SKM-1 treated with dmso at 0.1 percent for 144 hours (cell line): ENCODE measurements around the gene KPNB1.
"Not testable (repeated sequence)": the region's sequence is repeated elsewhere in the genome, so short reads cannot be mapped to it uniquely, and the experiment has no call there.

Experiments
- DNase-seq: peaks from one replicate; lab custom pipeline; 2025; ENCODE audit not compliant: unreplicated experiment; lab: John Stamatoyannopoulos, UW

The KPNB1 gene

DNA sequence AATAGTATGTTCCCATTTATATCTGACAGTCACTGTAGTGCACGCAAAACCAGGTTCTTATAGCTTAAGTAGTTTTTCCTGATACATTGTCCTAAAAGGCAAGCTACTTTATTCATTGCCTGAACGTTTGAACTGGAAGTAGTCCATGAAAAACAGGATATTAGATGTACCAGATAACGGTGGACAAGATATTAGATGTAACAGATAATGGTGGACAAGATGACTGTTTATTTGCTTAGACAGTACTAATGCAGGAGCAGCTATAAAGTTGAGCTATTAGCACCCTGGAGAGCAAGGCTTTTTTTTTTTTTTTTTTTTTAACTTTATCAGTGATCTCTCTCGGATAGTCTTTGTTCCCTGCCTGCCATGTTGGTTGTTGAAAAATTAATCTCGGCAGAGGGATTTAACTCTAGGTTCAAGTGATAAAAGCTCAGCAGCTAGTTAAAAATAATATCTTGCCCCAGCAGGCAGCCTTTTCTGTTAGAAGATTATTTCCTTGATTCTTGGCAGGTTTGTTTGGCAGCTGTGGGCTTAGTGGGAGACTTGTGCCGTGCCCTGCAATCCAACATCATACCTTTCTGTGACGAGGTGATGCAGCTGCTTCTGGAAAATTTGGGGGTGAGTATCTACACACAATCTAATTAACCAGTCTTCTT, 26.9 kb downstream of the KPNB1 start:
- no peak for DNase-seq

DNA sequence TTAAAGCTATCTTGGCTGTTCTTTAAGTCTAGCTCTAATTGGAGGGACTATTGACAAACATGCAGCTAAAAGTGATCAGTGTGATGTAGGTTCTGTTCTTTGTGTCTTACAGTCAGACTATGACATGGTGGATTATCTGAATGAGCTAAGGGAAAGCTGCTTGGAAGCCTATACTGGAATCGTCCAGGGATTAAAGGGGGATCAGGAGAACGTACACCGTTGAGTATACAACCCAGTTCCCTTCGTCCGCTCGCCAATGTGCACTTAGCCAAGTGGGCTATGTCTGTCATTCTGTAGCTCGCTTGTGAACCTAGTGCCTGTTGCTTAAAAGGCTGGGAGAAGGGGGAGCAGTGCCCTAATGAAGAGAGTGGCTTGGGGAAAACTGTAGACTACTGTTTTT, 28.5 kb downstream of the KPNB1 start:
- no peak for DNase-seq

DNA sequence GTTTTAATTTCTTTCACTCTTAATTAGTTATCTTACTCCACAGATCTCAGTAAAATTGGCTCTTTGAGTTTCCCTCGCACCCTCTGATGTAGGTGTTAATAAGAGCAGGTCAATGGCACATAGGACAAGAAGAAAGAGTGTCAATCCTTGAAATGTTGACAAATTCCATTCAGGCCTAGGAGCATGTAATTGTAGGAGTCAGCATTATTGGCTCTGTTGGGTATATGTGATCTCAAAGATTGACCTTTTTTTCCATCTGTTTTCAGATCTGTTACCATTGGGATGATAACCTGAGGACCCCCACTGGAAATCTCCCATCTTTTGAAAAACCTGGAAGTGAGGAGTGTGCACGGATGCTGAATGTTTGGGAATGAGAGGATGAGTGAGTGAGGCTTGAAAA, 32.4 kb downstream of the KPNB1 start:
- DNase-seq: no peak

DNA sequence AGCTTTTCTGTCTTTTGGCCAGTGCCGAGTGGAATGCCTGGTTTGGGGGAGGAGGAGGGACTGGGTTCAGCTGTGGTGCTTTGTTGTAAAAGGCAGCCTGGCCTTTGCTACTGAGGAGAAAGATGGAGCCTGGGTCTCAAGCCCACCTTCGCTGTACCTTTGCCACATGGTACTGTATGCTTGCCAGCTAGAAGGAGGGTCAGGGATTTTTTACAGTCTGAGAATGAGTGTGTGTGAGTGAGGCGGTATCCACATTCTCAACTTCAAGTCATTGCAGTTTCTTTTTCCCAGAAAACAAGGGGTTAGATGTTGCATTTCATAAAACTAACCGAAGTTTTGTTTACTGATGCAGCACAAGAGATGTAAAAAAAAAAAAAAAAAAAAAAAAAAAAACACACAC, 33.0 kb downstream of the KPNB1 start:
- DNase-seq: not testable (repeated sequence)

DNA sequence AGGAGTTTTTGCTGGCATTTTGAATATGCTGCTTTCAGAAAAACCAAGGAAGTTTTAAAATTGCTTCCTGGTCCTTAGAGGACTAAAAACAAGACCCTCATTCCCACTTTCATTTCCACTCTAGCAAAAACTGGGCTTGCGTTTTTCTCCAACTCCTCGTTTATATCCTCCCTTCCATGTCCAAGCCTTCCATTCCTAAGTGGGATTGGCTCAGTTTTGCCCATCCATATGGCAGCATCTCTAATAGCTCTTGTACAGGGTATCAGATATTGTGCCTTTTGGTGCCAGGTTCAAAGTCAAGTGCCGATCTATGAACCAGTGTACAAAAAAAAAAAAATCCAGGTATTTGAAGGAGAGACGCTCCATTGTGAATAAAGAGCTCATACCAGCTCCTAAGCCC, 34.3 kb downstream of the KPNB1 start:
- DNase-seq: no peak

DNA sequence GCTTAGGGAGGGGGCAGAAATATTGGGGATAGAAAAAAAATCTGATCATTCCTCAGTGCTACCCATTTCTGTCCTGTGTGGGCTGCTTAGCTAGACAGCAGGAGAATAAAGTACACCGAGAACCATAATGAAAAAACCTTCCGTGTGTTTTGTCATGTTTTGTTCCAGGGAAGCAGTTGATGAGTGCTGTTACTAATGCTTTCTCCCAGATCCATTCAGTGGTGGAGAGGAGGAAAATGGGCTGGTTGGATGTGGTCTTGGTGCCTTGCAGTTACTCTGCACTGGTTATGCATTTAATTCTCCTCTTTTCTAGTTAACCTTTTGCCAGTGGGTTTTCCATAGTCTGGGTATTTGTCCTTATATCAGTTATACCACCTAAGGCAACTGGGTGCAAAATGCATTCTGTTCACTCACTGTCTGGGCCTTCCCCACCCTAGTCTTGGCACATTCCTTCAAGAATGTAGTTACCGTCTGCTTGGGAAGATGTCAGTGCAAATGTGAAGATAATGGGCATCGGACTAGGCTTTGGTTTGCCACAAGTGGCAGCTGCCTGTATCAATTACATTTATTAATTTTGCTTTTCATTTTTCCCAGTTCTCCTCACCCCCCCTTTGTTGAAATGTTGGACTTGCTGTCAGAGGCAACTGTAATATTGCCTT, 34.9 kb downstream of the KPNB1 start:
- no peak for DNase-seq

DNA sequence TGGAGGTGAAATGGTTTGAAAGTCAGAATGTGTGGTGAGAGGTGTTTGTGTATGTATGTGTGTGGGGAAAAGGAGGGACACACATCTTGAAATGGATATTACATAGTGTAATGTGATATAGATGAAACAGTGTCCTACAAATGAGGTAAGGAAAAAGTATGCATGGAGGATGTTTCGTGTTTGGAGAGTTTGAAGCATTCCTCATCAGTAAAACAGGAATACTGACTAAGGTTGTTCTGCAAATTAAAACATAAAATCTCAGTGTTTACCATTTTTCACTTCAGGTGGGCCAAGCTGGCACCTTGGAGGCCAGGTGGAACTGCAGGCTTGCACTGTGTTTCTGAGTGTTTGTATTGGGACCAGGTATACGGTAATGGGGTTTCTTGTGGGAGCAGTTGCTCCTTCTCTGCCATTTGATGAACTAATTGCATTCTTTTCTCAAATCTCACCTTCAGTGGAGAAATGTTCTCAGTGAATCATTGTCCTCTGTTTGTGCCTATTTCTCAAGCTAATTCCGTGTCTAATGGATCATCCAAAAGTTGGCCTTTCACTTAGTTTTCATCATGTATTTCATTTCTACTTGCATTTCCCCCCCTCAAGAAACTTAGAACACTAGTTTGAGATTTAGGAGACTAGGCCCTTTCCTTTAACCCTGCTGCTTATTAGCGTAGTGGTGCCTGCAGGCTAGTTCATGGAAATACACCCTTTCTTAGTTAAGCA, 36.0 kb downstream of the KPNB1 start:
- no peak for DNase-seq

DNA sequence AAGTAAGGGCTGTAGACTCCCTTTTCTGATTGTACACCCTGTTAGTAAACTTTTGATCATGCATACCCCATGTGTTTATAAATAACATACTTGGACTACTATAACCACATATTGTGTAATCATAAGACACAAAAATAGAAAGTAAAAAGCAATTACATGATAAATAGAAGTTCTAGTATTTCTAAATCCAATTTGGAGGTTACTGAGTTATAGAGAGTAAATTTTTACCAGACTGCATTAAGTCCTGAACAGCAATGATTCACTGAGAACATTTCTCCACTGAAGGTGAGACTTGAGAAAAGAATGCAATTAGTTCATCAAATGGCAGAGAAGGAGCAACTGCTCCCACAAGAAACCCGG, 36.5 kb downstream of the KPNB1 start:
- no peak for DNase-seq

DNA sequence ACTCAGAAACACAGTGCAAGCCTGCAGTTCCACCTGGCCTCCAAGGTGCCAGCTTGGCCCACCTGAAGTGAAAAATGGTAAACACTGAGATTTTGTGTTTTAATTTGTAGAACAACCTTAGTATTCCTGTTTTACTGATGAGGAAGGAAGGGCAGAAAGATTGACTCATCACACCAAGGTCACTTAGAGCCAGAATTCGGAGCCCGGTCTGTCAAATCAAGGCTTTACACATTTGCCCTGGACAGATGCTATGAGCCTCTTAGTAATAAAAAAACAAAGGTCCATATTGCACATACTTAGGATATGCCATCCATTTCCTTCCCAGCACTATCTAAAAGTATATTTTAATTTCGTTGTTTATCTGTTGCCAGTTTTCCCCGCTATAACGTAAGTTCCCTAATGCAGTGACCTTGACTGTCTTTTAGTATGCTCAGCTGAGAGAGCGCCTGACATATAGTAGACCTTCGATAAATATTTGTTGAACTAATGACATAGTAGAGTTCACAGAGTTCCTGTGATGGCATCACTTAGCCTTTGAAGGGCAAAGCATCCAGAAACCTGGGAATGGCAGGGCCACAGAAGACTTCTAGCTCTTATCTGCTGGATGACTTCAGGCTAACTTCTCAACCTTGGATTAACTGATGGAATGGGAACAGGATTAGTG, 37.1 kb downstream of the KPNB1 start:
- DNase-seq: no peak

DNA sequence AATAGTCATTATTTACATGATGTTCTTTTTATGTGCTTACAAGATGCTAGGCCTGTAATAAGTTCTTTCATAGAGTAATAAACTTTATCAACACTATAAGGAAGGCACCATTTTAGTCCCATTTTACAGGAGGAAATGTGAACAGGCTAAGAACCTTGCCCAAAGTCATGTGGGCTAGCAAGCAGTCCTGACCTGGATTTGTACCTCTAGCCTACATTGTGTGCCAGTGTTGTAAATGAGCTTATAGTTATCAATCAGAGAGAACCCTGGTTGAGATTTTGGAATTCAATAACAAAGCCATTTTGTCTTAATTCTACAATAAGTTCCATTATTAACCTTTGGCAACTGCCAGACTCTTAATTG, 37.6 kb downstream of the KPNB1 start:
- no peak for DNase-seq

DNA sequence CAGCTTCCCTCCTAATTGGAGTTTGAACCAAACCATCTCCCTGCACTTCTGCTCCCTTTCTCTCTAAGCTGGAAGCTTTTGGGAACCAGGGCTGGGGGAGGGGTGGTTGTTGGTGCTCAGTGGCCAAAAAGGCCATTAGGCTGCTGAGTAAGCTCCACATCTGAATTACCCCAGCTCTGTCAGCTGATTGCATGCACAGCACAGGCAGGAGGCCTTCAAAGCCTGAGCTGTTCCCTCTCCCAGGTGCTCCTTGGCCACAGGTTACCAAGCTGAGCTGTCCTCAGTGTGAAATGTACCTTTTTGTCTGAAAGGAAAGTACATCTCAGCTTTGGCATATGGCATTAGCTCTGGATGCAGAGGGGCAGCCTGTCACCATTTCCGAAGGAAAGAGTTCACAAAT, 38.0 kb downstream of the KPNB1 start:
- DNase-seq: no peak

DNA sequence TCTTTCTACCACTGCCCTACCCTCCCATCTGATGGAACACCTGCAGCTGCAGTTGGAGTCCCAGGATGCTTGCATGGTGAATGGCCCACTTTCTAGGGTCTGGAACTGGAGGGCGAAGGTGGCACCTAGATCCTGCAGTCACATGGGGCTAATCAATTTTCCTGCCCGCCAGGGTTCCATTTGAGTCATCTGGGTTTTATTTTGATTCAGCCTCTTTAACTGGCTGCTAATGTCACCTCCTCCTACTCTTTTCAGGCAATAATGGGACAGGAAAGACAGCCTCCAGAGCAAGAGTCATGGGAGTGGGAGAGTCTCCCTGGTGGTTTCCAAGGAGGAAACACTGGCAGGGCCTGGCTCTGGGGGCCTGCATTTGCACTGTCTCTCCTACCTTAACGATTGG, 40.4 kb downstream of the KPNB1 start:
- DNase-seq: no peak

DNA sequence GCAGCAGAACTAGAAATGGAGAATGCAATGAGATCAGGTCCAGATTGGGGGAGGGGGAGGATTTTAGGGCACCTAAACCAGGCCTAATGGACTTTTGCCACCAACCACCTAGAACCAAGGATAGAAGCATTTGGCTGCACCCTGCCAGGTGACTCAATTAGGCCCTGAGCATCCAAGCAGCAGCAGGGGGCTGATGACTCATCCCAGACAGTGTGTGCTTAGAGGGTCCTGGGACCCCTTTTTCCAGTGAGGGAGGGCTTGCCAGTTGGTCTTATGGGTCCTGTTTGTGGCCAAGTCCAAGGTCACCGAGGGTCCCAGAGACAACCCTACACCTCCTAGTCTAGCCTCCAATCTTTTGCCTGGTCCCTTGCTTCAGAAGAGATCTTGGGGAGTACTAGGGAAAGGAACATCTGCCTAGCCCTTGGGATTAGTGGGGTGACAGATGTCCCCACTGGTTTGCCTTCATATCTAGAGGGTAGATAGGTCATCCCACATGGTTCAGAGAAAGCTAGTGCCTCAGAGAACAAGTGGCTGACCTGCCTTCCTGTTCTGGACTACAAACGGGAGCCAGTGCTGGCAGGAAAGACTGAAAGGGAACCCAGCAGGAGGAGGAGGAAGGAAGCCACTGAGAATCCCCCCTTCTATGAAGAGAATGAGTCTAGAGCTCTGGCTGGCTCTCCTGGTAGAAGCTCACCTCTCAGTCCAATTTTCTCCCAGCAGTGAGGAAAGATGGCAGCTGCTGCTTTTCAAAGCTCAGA, 42.6 kb downstream of the KPNB1 start:
- DNase-seq: no peak

DNA sequence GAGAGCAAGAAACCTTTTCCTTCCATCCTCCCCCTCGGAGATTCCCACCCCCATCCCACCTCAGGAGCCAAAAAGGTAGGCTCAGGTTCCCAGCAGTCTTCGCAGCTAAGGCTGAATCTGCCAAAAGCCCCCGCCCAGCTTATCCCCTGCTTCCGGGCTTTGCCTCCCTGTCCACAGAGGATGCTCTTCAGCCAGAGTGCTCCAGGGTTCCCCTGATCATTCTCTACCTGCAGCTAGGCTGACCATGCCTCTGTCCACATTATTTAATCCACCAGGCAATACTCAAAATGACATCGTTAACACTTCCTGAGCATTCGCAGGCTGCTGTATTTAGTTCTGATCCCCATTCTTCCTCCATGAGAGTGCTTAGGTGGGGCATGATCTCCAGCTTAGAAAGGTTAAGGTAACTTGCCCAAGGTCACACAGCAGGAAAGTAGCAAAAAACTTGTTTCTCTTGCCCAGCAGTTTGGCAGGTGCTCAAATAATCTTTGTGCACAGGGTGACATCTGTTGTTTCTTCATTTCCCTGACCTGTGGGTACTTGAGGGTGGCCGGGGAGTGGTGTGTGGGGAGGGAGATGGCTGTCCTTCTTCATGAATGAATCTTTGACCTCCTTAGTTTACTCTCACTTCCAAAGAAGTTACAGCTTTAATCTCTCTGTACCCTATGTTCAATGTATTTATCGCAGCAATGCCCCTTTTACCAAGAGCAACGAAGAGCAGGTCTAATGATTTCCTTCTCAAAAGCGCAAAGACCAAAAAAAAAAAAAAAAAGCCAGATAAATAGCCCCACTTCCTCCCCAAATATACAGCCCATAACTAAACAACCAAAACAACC, 43.4 kb downstream of the KPNB1 start:
- no peak for DNase-seq

DNA sequence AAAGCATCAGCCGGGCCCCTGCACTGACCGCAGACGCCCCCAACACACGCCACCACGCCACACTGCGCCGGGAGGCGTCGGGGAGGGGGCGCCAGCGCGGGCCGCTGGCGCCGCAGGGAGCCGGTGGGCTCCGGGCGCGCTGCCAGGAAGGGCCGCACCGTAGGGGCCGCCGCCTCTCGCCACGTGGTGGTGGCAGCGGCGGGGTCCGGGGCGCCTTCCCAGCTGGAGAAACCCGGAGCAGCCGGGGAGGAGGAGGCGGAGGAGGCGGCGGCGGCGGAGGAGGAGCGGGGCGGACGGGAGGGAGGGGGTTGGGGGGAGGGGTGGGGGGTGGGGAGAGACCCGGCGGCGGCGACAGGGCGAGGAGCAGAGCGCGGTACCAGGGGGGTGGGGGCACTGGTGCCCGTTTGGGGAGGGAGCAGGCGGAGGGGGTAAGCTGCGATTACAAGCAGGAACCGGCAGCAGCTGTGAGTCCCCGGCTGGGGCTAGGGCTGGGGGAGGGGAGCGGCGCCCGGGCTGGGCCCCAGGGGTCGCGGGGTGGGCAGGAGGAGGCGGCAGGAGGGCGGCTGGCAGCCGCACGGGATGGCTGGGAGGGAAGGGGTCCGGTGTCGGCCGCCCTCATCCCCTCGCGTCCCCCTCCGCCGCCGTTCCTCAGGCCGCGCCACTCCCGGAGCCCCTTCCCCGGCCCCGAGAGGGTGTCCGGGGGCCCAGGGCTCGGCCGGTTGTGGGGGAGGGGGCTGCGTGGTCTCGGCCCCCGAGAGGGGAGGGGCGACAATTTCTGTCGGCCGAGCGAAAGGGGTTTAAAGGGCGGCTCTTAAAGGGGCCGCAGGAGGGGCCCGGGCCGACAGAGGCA, 44.2 kb downstream of the KPNB1 start, which contains the start of gene TBKBP1:
Gene TBKBP1 (plus strand): TSS at position 431 of the 850 bp plus-strand sequence. CDS start 1,952 bp downstream, outside the sequence.
- DNase-seq: peak; percentile 40

DNA sequence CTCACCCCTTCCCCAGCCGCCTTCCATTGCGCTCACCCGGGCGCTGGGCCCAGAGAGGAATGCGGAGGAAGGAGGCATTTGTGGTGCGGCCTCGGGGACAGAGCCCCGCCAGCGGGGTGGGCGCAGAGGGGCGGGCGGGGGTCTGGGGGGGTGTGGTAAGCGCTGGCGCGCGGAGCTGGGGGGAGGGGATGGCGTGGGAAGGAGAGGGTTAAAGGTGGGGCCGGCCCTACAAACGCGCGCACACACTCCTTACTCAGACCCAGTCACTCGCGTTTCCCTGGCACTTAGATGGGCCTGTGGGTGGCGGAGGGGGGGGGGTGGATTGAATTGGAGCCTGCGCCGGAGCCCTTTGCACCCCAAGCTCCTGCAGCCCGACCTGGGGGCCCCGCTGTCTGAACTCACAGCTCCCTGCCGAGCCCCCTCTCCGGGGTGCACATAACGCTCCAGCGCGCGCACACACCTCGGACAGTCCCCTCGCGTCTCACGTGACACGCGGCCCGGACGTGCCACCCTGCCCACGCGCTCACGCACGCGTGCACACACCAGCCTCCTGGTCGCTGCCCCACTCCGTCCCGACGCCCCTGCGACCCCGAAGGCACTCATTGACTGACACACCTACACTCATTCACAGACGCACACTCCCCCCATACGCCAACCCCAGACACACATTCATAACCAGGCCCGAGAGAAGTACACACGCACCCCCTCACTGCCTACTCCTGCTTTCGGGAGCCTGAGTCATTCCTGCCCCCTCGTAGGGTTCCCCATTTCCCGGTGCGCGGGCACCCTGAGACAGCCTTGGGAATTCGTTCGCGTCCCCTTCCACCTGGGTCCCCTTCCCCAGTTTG, 45.1 kb downstream of the KPNB1 start:
- DNase-seq: peak; percentile 71

DNA sequence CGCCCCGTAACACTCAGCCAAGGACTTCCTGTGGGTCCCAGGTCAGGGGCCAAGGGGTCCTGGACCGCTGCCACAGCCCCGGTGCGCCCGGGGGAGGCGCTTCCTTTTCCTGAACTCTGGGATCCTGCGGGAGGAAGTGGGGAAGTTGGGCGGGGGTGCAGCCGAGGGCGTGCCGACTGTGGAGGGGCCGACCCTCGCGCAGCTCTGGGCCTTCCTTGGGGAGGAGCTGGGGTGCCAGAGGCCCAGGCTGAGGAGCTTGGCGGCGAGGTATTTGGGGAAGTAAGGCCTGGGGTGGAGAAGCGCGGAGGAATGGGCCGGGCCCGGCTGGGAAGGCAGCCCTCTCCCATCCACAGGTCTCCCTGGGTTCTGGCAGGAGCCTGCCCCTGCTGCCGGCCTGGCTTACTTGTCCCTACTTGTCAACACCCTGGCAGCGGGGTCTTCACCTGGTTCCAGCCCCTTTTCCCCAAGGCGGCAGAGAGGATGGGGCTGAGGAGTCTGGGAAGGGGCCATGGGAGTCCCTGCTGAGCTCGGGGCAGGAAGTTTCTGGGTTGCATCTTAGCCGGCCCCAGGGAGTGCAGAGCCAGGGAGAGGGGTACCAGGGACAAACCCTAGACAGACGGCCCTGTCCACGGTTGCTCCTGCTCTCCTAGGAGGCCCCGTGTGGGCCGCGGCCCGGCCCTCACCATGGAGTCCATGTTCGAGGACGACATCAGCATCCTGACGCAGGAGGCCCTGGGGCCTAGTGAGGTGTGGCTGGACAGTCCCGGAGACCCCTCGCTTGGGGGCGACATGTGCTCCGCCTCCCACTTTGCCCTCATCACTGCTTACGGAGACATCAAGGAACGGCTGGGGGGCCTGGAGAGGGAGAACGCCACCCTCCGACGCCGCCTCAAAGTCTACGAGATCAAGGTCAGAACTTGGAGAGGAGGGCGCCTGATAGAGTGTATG, 46.0 kb downstream of the KPNB1 start:
- DNase-seq: peak; percentile 85
